HCT116 (cell line): Measurements from ENCODE around the gene DCAF17.

Experiments used
- ATF3 ChIP-seq: IDR thresholded peaks from 2 replicates; pipeline ENCODE4 v1.6.1; 2012
- CTCF ChIP-seq, 3 experiments: fragments of 200-600 bp in 1 of 3; sonication (generic) in 1 of 3; IDR thresholded peaks in 2 of 3; conservative IDR thresholded peaks in 1 of 3; 2 replicates each; pipeline ENCODE4 v1.5.1; 2012 to 2017; ENCODE audit warnings: low read depth in 2 of 3, low read length in 2 of 3, antibody characterized with exemption in 1 of 3, borderline replicate concordance in 1 of 3, control low read depth in 1 of 3, mild to moderate bottlenecking in 1 of 3, mixed read lengths in 1 of 3, mixed run types in 1 of 3, moderate library complexity in 1 of 3; ENCODE audit not compliant: insufficient read depth in 1 of 3
- EZH2 ChIP-seq: fragments of 200-600 bp; sonication (generic); IDR thresholded peaks from 2 replicates; pipeline ENCODE4 v1.6.1; 2017; ENCODE audit warnings: antibody characterized with exemption, mixed run types
- EZH2phosphoT487 ChIP-seq: fragments of 200-600 bp; IDR thresholded peaks from 2 replicates; pipeline ENCODE4 v1.6.1; 2018; ENCODE audit warnings: antibody characterized with exemption, borderline replicate concordance
- JUND ChIP-seq: IDR thresholded peaks from 2 replicates; pipeline ENCODE4 v1.6.1; 2012
- POLR2A ChIP-seq: IDR thresholded peaks from 2 replicates; pipeline ENCODE4 v1.7.0; 2011; ENCODE audit warnings: borderline replicate concordance; ENCODE audit not compliant: insufficient read depth, insufficient read length; ENCODE audit errors: extremely low read depth
- POLR2AphosphoS5 ChIP-seq: IDR thresholded peaks from 2 replicates; pipeline ENCODE4 v1.6.1; 2011; ENCODE audit warnings: mild to moderate bottlenecking, low read depth, low read length, moderate library complexity
- SIN3A ChIP-seq: IDR thresholded peaks from 2 replicates; pipeline ENCODE4 v1.6.1; 2012; ENCODE audit warnings: low read depth
- SRF ChIP-seq: IDR thresholded peaks from 2 replicates; pipeline ENCODE4 v1.6.1; 2012; ENCODE audit warnings: low read depth
- TCF7L2 ChIP-seq: IDR thresholded peaks from 2 replicates; pipeline ENCODE4 v1.7.0; 2011; ENCODE audit warnings: borderline replicate concordance, inconsistent platforms; ENCODE audit not compliant: insufficient read depth, insufficient read length; ENCODE audit errors: extremely low read depth
- YY1 ChIP-seq: IDR thresholded peaks from 2 replicates; pipeline ENCODE4 v1.6.1; 2011; ENCODE audit warnings: low read length, low read depth, moderate library complexity, mild to moderate bottlenecking; ENCODE audit not compliant: insufficient replicate concordance; ENCODE audit errors: extremely low read depth

- TF ChIP-seq CTCF (IDR thresholded peaks at IDR 0.05 in 2 of 3, conservative IDR thresholded peaks at IDR 0.05 in 1 of 3; ENCODE audit: borderline replicate concordance in 1 of 3, insufficient read depth in 1 of 3, low read depth in 2 of 3, low read length in 2 of 3) (no peak), EZH2phosphoT487 (no peak), TCF7L2 (no peak), YY1 (no peak), ATF3 (no peak), EZH2 (no peak), POLR2A (no peak), SIN3A (no peak), JUND (no peak), POLR2AphosphoS5 (no peak), SRF (no peak)
These were observed 44.2 kb upstream of the DCAF17 start for GRCh38 chr2:171389780-171390179.
